Measurements from ENCODE around the gene RITA1. TPM values are rescaled to one million over a fixed set of nuclear protein-coding genes. Genes with fewer than 3 reads are reported as not detected.

The RITA1 gene
- total RNA-seq, 2 donors from 2014 or later: 12.2 to 26.9 TPM

DNA sequence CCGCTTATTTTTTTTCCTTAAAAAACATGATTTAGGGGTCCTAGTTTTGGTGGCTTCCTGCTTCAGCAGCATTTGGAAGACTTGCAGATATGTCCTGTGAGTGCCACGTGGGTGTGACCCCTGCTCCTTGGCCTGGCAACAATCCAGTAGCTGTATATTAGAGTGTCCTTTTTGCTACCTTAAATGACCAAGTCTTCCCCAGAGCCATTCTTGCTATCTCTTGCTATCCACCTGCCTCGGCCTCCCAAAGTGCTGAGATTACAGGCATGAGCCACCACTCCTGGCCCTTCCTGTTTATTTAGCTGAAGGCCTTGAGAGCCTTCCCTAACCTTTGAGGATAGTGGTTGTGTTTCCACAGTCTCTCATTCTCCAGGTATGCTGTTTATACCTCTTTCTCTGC, 52.8 kb downstream of the RITA1 start:
- H3K27ac ChIP-seq: peak overlapping the region; percentile 83 to 85
- no peaks in the 10 kb centered on the region for H3K36me3 ChIP-seq
- TF ChIP-seq, protein P1, sequence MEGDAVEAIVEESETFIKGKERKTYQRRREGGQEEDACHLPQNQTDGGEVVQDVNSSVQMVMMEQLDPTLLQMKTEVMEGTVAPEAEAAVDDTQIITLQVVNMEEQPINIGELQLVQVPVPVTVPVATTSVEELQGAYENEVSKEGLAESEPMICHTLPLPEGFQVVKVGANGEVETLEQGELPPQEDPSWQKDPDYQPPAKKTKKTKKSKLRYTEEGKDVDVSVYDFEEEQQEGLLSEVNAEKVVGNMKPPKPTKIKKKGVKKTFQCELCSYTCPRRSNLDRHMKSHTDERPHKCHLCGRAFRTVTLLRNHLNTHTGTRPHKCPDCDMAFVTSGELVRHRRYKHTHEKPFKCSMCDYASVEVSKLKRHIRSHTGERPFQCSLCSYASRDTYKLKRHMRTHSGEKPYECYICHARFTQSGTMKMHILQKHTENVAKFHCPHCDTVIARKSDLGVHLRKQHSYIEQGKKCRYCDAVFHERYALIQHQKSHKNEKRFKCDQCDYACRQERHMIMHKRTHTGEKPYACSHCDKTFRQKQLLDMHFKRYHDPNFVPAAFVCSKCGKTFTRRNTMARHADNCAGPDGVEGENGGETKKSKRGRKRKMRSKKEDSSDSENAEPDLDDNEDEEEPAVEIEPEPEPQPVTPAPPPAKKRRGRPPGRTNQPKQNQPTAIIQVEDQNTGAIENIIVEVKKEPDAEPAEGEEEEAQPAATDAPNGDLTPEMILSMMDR (IDR thresholded peaks at IDR 0.05): no peak
- peaks cover 63 to 94% of the 10 kb centered on the region in 2 donors for H3K4me1 ChIP-seq (ENCODE audit: control insufficient read depth in 1 of 2, low read depth in 2 of 2)
- DNase-seq (ENCODE audit: low spot score) (no peak), ATAC-seq (ENCODE audit: insufficient number of reproducible peaks, low FRiP score, low read depth) (no peak)
- no peaks in the 10 kb centered on the region for H3K9me3 ChIP-seq
- H3K4me3 ChIP-seq: no peak overlapping the region
- no peaks in the 10 kb centered on the region for H3K27me3 ChIP-seq (replicated peaks; ENCODE audit: insufficient read depth)

DNA sequence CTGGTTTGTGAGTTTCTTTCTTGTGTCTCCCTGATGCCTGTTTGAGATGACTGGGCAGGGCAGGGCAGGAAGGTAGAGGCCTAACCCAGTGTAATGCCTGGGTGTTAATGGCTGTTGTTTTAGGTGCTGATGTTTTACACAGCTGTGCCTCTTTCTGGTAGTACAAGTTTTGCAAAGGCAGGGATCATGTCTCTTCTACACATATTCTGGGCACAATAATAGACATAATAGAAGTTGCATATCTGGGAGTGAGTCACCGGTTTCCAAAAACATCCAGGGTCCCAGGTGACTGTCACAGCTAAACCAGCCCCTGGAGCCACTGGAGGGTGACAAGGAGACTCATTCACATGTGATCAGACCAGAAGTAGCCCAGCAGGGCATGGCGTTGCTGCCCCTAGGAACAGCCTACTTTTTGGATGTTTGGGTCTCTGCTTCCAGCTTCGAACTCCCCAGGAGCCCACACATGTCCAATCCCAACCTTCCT, 53.8 kb downstream of the RITA1 start:
- TF ChIP-seq, protein P1 (IDR thresholded peaks at IDR 0.05): no peak
- ATAC-seq (ENCODE audit: insufficient number of reproducible peaks, low FRiP score, low read depth) (no peak), DNase-seq (ENCODE audit: low spot score) (no peak)
- Histone ChIP-seq H3K27ac (peak overlapping the region; percentile 83 to 85), H3K9me3 (no peaks in the 10 kb centered on the region), H3K36me3 (no peaks in the 10 kb centered on the region), H3K4me3 (peak overlapping the region; percentile 21), H3K4me1 (ENCODE audit: control insufficient read depth in 1 of 2, low read depth in 2 of 2) (peaks cover 69 to 96% of the 10 kb centered on the region in 2 donors), H3K27me3 (replicated peaks; ENCODE audit: insufficient read depth) (no peaks in the 10 kb centered on the region)

- Histone ChIP-seq H3K4me1 (ENCODE audit: control insufficient read depth in 1 of 2, low read depth in 2 of 2) (peaks cover 74 to 100% of the 10 kb centered on the region in 2 donors), H3K27me3 (replicated peaks; ENCODE audit: insufficient read depth) (no peaks in the 10 kb centered on the region), H3K4me3 (peak overlapping the region; percentile 21), H3K27ac (peak overlapping the region; percentile 83 to 85), H3K36me3 (no peaks in the 10 kb centered on the region), H3K9me3 (no peaks in the 10 kb centered on the region)
- DNase-seq (ENCODE audit: low spot score) (no peak), ATAC-seq (ENCODE audit: insufficient number of reproducible peaks, low FRiP score, low read depth) (no peak)
- TF ChIP-seq, protein P1 (IDR thresholded peaks at IDR 0.05): no peak
Observed at GRCh38 chr12:113239811-113240331, 54.4 kb downstream of the RITA1 start.

GRCh38 chr12:113240395-113240794, 54.9 kb downstream of the RITA1 start:
- H3K4me1 ChIP-seq (ENCODE audit: control insufficient read depth in 1 of 2, low read depth in 2 of 2): peaks cover 77 to 100% of the 10 kb centered on the region in 2 donors
- H3K36me3 ChIP-seq: no peaks in the 10 kb centered on the region
- no peaks in the 10 kb centered on the region for H3K27me3 ChIP-seq (replicated peaks; ENCODE audit: insufficient read depth)
- no peak overlapping the region for H3K4me3 ChIP-seq
- ATAC-seq (ENCODE audit: insufficient number of reproducible peaks, low FRiP score, low read depth) (no peak), DNase-seq (ENCODE audit: low spot score) (no peak)
- H3K9me3 ChIP-seq: no peaks in the 10 kb centered on the region
- TF ChIP-seq, protein P1 (IDR thresholded peaks at IDR 0.05): no peak
- peak overlapping the region; percentile 83 to 85 for H3K27ac ChIP-seq

GRCh38 chr12:113241191-113242025, 55.9 kb downstream of the RITA1 start:
- Histone ChIP-seq H3K27me3 (replicated peaks; ENCODE audit: insufficient read depth) (no peaks in the 10 kb centered on the region), H3K4me1 (ENCODE audit: control insufficient read depth in 1 of 2, low read depth in 2 of 2) (peaks cover 78 to 100% of the 10 kb centered on the region in 2 donors), H3K9me3 (no peaks in the 10 kb centered on the region), H3K27ac (peak overlapping the region; percentile 83 to 85), H3K4me3 (no peak overlapping the region), H3K36me3 (no peaks in the 10 kb centered on the region)
- ATAC-seq (ENCODE audit: insufficient number of reproducible peaks, low FRiP score, low read depth) (peak; percentile 10), DNase-seq (ENCODE audit: low spot score) (no peak)
- TF ChIP-seq, protein P1 (IDR thresholded peaks at IDR 0.05): no peak
